Mucosa of descending colon (tissue), 3 donors: ENCODE measurements around the gene FGGY. TPM values are rescaled to one million over a fixed set of nuclear protein-coding genes. Genes with fewer than 3 reads are reported as not detected.
A peak's percentile ranks its signal among the peaks of the same experiment; 100 is the strongest.

Experiments
- ATAC-seq: fragments of 200-7000 bp; cut with Tn5 transposase; one replicate; pipeline ENCODE4 v1.9.1; 2020; ENCODE audit warnings: mild to moderate bottlenecking, moderate library complexity
- DNase-seq, 3 donors: peaks; one replicate each; pipeline ENCODE4 v3.0.0-alpha.2; 2020
- H3K36me3 ChIP-seq: fragments of 200-600 bp; one replicate; pipeline ENCODE4 v1.8.0; 2021; ENCODE audit warnings: low read depth, mild to moderate bottlenecking
- H3K4me1 ChIP-seq: fragments of 200-600 bp; one replicate; pipeline ENCODE4 v1.8.0; 2021; ENCODE audit warnings: low read depth, mild to moderate bottlenecking
- H3K4me3 ChIP-seq: fragments of 200-600 bp; one replicate; pipeline ENCODE4 v1.8.0; 2021; ENCODE audit warnings: mild to moderate bottlenecking
- H3K9me3 ChIP-seq: fragments of 200-600 bp; one replicate; pipeline ENCODE4 v1.8.0; 2021; ENCODE audit warnings: mild to moderate bottlenecking
- intact Hi-C, 2 donors: fragments of 100-400 bp; cut with DNase I in 1 of 2; cut with micrococcal nuclease in 1 of 2; formaldehyde crosslinking; loops; one replicate each; pipeline versions ENCODE4 v1.11.0 to v1.11.1; 2022; cut with DNase I, micrococcal nuclease
- total RNA-seq, 3 donors: library from RNA; stranded (reverse); fragmentation: NEBNext Ultra II Directional in 2 of 3; extraction: Animal tissue kit (Norgen Biotek cat#: 25700) in 2 of 3; gene quantifications; one replicate each; pipeline versions ENCODE4 v1.2.1 to v1.2.4, GENCODE V29; 2021 to 2023
- TF ChIP-seq, protein P1 (sequence below): fragments of 200-600 bp; IDR thresholded peaks from one replicate; pipeline ENCODE4 v1.8.0; 2022; ENCODE audit warnings: antibody characterized with exemption, mild to moderate bottlenecking
- donor health status: DM: no; HTN: no; CAD: no; lungs with moderate emphysema.
- donor health status: DM: no; HTN: no; CAD: no.
- donor health status: DM: no; HTN: yes; CAD: no.

Gene FGGY
- total RNA-seq, 3 donors from 2014 or later: 25.2 to 38.3 (median 36.6) TPM

GRCh38 chr1:59750328-59751003 lies 453.6 kb downstream of the FGGY start:
- no peak overlapping the region for H3K4me3 ChIP-seq
- H3K9me3 ChIP-seq: no peaks in the 10 kb centered on the region
- intact Hi-C loops: loop anchor here in 1 of 2 donors (10.0 kb wide), 1 partner anchor 1006 kb away; no protein-coding TSS in a partner anchor
- peak; percentile 31 for ATAC-seq
- no peaks in the 10 kb centered on the region for H3K36me3 ChIP-seq
- no peaks in the 10 kb centered on the region for H3K4me1 ChIP-seq
- no peak for DNase-seq
- TF ChIP-seq, protein P1, sequence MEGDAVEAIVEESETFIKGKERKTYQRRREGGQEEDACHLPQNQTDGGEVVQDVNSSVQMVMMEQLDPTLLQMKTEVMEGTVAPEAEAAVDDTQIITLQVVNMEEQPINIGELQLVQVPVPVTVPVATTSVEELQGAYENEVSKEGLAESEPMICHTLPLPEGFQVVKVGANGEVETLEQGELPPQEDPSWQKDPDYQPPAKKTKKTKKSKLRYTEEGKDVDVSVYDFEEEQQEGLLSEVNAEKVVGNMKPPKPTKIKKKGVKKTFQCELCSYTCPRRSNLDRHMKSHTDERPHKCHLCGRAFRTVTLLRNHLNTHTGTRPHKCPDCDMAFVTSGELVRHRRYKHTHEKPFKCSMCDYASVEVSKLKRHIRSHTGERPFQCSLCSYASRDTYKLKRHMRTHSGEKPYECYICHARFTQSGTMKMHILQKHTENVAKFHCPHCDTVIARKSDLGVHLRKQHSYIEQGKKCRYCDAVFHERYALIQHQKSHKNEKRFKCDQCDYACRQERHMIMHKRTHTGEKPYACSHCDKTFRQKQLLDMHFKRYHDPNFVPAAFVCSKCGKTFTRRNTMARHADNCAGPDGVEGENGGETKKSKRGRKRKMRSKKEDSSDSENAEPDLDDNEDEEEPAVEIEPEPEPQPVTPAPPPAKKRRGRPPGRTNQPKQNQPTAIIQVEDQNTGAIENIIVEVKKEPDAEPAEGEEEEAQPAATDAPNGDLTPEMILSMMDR: no peak

DNA sequence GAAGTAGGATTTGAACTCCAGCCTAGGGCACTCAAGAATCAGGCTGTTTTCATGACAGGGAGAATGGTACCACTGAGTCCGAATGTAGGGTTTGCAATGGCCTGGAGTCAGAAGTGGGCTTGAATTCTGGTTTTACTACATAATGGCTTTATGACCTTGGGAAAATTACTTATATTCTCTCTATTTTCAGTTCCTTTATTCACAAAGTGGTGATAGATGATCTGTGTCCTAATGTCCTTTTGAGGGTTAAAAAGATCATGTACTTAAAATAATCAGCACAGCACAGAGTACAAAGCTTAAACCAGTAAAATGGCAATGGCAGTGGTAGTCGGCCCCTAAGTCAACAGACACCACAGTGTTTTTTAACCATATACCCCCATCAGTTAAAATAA lies 454.1 kb downstream of the FGGY start:
- ATAC-seq (no peak), DNase-seq (no peak)
- H3K9me3 ChIP-seq: no peaks in the 10 kb centered on the region
- TF ChIP-seq, protein P1: no peak
- no peak overlapping the region for H3K4me3 ChIP-seq
- intact Hi-C loops: loop anchor here in 1 of 2 donors (10.0 kb wide), 1 partner anchor 1006 kb away; no protein-coding TSS in a partner anchor
- no peaks in the 10 kb centered on the region for H3K36me3 ChIP-seq
- H3K4me1 ChIP-seq: no peaks in the 10 kb centered on the region

- intact Hi-C loops: loop anchor here in 1 of 2 donors (10.0 kb wide), 1 partner anchor 1007 kb away; no protein-coding TSS in a partner anchor
- Histone ChIP-seq H3K4me3 (no peak overlapping the region), H3K4me1 (no peaks in the 10 kb centered on the region), H3K9me3 (no peaks in the 10 kb centered on the region), H3K36me3 (no peaks in the 10 kb centered on the region)
- ATAC-seq (no peak), DNase-seq (no peak)
- TF ChIP-seq, protein P1: no peak
Measured at GRCh38 chr1:59751801-59752200, 454.9 kb downstream of the FGGY start.

DNA sequence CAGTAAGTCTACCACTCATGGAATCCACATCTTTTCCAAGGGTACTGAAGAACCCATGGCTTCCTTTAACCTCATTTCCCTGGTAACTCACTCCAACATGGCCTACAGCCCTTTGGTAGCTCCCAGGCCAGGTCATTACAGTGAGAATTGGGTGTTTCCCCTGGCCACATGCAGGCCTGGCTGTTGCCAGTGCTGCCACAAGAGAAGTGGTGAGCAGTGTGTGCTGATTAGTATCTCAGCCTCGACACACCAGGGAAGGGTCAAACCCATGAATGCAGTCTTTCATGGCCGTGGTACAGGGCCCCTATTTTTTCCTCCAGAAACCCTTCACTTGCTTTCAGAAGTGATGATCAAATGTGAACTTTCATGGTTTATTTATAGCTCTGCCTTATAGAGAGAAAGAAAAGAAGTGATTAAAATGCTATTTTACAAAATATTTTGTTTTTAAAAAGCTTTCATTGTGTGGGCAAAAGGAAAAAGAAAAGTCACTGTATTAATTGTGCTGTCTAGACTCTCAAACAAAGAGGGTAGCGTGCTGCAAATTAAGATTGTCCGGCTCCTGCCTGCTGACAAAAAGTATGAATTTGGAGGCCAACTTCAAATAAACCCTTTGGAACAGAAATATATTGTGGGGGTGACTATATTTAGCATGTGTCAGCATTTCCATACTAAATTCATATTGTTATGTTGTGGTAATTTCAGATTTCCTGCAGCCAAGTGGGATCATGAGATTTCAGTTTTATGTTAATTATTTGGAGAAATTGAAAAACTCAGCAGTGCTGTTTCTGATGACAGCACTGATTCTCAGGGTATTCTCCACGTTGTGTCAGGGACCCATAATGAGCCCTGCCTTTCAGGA lies 455.9 kb downstream of the FGGY start:
- no peaks in the 10 kb centered on the region for H3K9me3 ChIP-seq

GRCh38 chr1:59755069-59755685 lies 458.3 kb downstream of the FGGY start:
- H3K36me3 ChIP-seq: no peaks in the 10 kb centered on the region
- H3K4me1 ChIP-seq: peaks cover 6% of the 10 kb centered on the region
- no peak overlapping the region for H3K4me3 ChIP-seq
- ATAC-seq: no peak
- TF ChIP-seq, protein P1: no peak
- H3K9me3 ChIP-seq: no peaks in the 10 kb centered on the region
- intact Hi-C loops: loop anchor here in 1 of 2 donors (10.0 kb wide), 1 partner anchor 1010 kb away; no protein-coding TSS in a partner anchor
- DNase-seq: no peak

More for the DNA sequence above, 455.9 kb downstream of the FGGY start:
- H3K36me3 ChIP-seq: no peaks in the 10 kb centered on the region
- DNase-seq: no peak
- intact Hi-C loops: loop anchor here in 1 of 2 donors (10.0 kb wide), 1 partner anchor 1008 kb away; no protein-coding TSS in a partner anchor
- no peak overlapping the region for H3K4me3 ChIP-seq
- no peak for ATAC-seq
- TF ChIP-seq, protein P1: no peak
- H3K4me1 ChIP-seq: no peaks in the 10 kb centered on the region
